Gastrocnemius medialis (tissue), 4 donors: ENCODE results near the gene HDDC2. TPM values are rescaled to one million over a fixed set of nuclear protein-coding genes. Genes with fewer than 3 reads are reported as not detected.

ENCODE experiments used
- ATAC-seq, 2 donors: fragments of 150-250 bp; one replicate each; pipeline ENCODE4 v1.9.1; 2016
- DNase-seq, 2 donors: peaks; one replicate each; pipeline ENCODE4 v3.0.0-alpha.2; 2019
- H3K27ac ChIP-seq, 4 donors: fragments of 200-600 bp; sonication (generic); 1 replicate in 1 of 4; 2 replicates in 3 of 4; pipeline ENCODE4 v1.5.1; 2016 to 2018; ENCODE audit warnings: mild to moderate bottlenecking in 2 of 4, moderate library complexity in 1 of 4
- H3K27me3 ChIP-seq, 3 donors: fragments of 200-600 bp; sonication (generic) in 2 of 3; 1 replicate in 1 of 3; 2 replicates in 2 of 3; pipeline versions ENCODE4 v1.5.1 to v1.6.0; 2016 to 2019; ENCODE audit warnings: mild to moderate bottlenecking in 1 of 3, moderate library complexity in 1 of 3
- H3K36me3 ChIP-seq, 2 donors: fragments of 200-600 bp; sonication (generic) in 1 of 2; one replicate each; pipeline ENCODE4 v1.5.1; 2017 to 2018
- H3K4me1 ChIP-seq, 2 donors: fragments of 200-600 bp; sonication (generic) in 1 of 2; one replicate each; pipeline ENCODE4 v1.5.1; 2016 to 2017; ENCODE audit warnings: mild to moderate bottlenecking in 2 of 2
- H3K4me3 ChIP-seq, 4 donors: fragments of 200-600 bp; sonication (generic) in 3 of 4; 1 replicate in 1 of 4; 2 replicates in 3 of 4; pipeline ENCODE4 v1.5.1; 2016 to 2019; ENCODE audit warnings: mild to moderate bottlenecking in 2 of 4
- H3K9me3 ChIP-seq, 3 donors: fragments of 200-600 bp; sonication (generic) in 2 of 3; 1 replicate in 1 of 3; 2 replicates in 2 of 3; pipeline ENCODE4 v1.5.1; 2016 to 2019
- CTCF ChIP-seq, 5 experiments: fragments of 450-650 bp in 3 of 5; fragments of 200-600 bp in 2 of 5; sonication (generic) in 2 of 5; IDR thresholded peaks in 4 of 5; conservative IDR thresholded peaks in 1 of 5; 1 replicate in 4 of 5; 2 replicates in 1 of 5; pipeline ENCODE4 v1.5.1; 2016 to 2019; ENCODE audit warnings: antibody characterized with exemption in 5 of 5, mild to moderate bottlenecking in 3 of 5, moderate library complexity in 3 of 5
- POLR2A ChIP-seq, 2 donors: fragments of 450-650 bp; IDR thresholded peaks; one replicate each; pipeline ENCODE4 v1.6.1; 2017; ENCODE audit warnings: antibody characterized with exemption in 2 of 2, mild to moderate bottlenecking in 2 of 2, moderate library complexity in 2 of 2
- in situ Hi-C, 4 donors: fragments of 200-750 bp; cut with MboI; loops; one replicate each; pipeline versions ENCODE4 v1.15.0 to v1.8.0; 2017; ENCODE audit warnings: low sequenced_read_pairs in 4 of 4
- intact Hi-C: fragments of 100-400 bp; cut with DNase I; formaldehyde crosslinking; loops from one replicate; pipeline ENCODE4 v1.15.1; 2023; ENCODE audit warnings: low total_unique reads
- total RNA-seq, 4 donors: library from RNA; depleted of rRNA; stranded (reverse); fragments of >200 nt; gene quantifications; one replicate each; pipeline versions ENCODE4 v1.1.0 to v1.2.3, GENCODE V29; 2016

Gene HDDC2
- total RNA-seq, 4 donors from 2014 or later: 54.9 to 88.3 (median 77.7) TPM

- in situ Hi-C loops (loop anchor here (10.0 to 25.0 kb wide), 2 partner anchors 647 to 659 kb away; partner anchors contain the start of gene HINT3 (in 1 of the 4)), intact Hi-C loops (loop anchor here (2.0 kb wide), 1 partner anchor 453 kb away; no protein-coding TSS in a partner anchor)
- no peaks in the 10 kb centered on the region for H3K27me3 ChIP-seq
- no peak for DNase-seq
- H3K36me3 ChIP-seq: no peaks in the 10 kb centered on the region
- no peak for ATAC-seq
- no peak overlapping the region for H3K4me3 ChIP-seq
- H3K4me1 ChIP-seq: no peaks in the 10 kb centered on the region
- no peaks in the 10 kb centered on the region for H3K9me3 ChIP-seq
- TF ChIP-seq CTCF (IDR thresholded peaks at IDR 0.05 in 4 of 5, conservative IDR thresholded peaks at IDR 0.05 in 1 of 5): no peak
- TF ChIP-seq POLR2A (IDR thresholded peaks at IDR 0.05): no peak
- no peak overlapping the region for H3K27ac ChIP-seq
Observed at GRCh38 chr6:125315548-125315947, 13.8 kb upstream of the HDDC2 start.

GRCh38 chr6:125314009-125314581 is 12.3 kb upstream of the HDDC2 start:
- Histone ChIP-seq H3K36me3 (no peaks in the 10 kb centered on the region), H3K4me3 (no peak overlapping the region), H3K9me3 (no peaks in the 10 kb centered on the region), H3K27me3 (no peaks in the 10 kb centered on the region), H3K4me1 (no peaks in the 10 kb centered on the region), H3K27ac (peak overlapping the region in 2 of 4 donors; percentile 45 to 48)
- intact Hi-C loops (loop anchor here (2.0 to 5.0 kb wide), 4 partner anchors 283 to 658 kb away; no protein-coding TSS in a partner anchor), in situ Hi-C loops (loop anchor here (5.0 to 25.0 kb wide), 5 partner anchors 443 to 661 kb away; partner anchors contain the start of gene HINT3 (in 1 of the 4))
- no peak for TF ChIP-seq POLR2A (IDR thresholded peaks at IDR 0.05)
- TF ChIP-seq CTCF (IDR thresholded peaks at IDR 0.05 in 4 of 5, conservative IDR thresholded peaks at IDR 0.05 in 1 of 5): peak; percentile 62 to 82 (median 73)
- DNase-seq (peak; percentile 36 to 54), ATAC-seq (peak; percentile 79 to 80)

- intact Hi-C loops (loop anchor here (5.0 kb wide), 3 partner anchors 284 to 659 kb away; no protein-coding TSS in a partner anchor), in situ Hi-C loops (loop anchor here (5.0 to 25.0 kb wide), 5 partner anchors 444 to 662 kb away; partner anchors contain the start of gene HINT3 (in 1 of the 4))
- Histone ChIP-seq H3K27ac (no peak overlapping the region), H3K36me3 (no peaks in the 10 kb centered on the region), H3K4me3 (no peak overlapping the region), H3K9me3 (no peaks in the 10 kb centered on the region), H3K27me3 (no peaks in the 10 kb centered on the region), H3K4me1 (peaks cover 6 to 7% of the 10 kb centered on the region in 2 donors)
- no peak for DNase-seq
- ATAC-seq: no peak
- TF ChIP-seq POLR2A (IDR thresholded peaks at IDR 0.05): no peak
Observed at GRCh38 chr6:125312950-125313349, 11.2 kb upstream of the HDDC2 start.

GRCh38 chr6:125312478-125312877 is 10.7 kb upstream of the HDDC2 start:
- Histone ChIP-seq H3K4me1 (peaks cover 6 to 12% of the 10 kb centered on the region in 2 donors), H3K27me3 (no peaks in the 10 kb centered on the region), H3K9me3 (no peaks in the 10 kb centered on the region), H3K27ac (no peak overlapping the region), H3K4me3 (no peak overlapping the region), H3K36me3 (no peaks in the 10 kb centered on the region)
- TF ChIP-seq CTCF (IDR thresholded peaks at IDR 0.05 in 4 of 5, conservative IDR thresholded peaks at IDR 0.05 in 1 of 5) (no peak), POLR2A (IDR thresholded peaks at IDR 0.05) (no peak)
- no peak for DNase-seq
- in situ Hi-C loops (loop anchor here (5.0 to 25.0 kb wide), 5 partner anchors 445 to 662 kb away; partner anchors contain the start of gene HINT3 (in 1 of the 4)), intact Hi-C loops (loop anchor here (5.0 kb wide), 3 partner anchors 285 to 660 kb away; no protein-coding TSS in a partner anchor)
- ATAC-seq: no peak

- H3K4me3 ChIP-seq: no peak overlapping the region
- ATAC-seq: peak; percentile 67 to 69
- H3K36me3 ChIP-seq: no peaks in the 10 kb centered on the region
- H3K27ac ChIP-seq: no peak overlapping the region
- H3K4me1 ChIP-seq: peaks cover 6 to 12% of the 10 kb centered on the region in 2 donors
- TF ChIP-seq POLR2A (IDR thresholded peaks at IDR 0.05): no peak
- peak; percentile 62 to 86 (median 79) for TF ChIP-seq CTCF (IDR thresholded peaks at IDR 0.05 in 4 of 5, conservative IDR thresholded peaks at IDR 0.05 in 1 of 5)
- no peaks in the 10 kb centered on the region for H3K27me3 ChIP-seq
- in situ Hi-C loops: loop anchor here (5.0 to 25.0 kb wide), 5 partner anchors 446 to 664 kb away; partner anchors contain the start of gene HINT3 (in 1 of the 4)
- DNase-seq: no peak
- no peaks in the 10 kb centered on the region for H3K9me3 ChIP-seq
- intact Hi-C loops: loop anchor here (1.0 to 5.0 kb wide), 5 partner anchors 274 to 661 kb away; partner anchors contain the start of gene HINT3
Observed at GRCh38 chr6:125310994-125311649, 9.4 kb upstream of the HDDC2 start.
